ENCODE data around the gene SPATA9. TPM values are rescaled to one million over a fixed set of nuclear protein-coding genes. Genes with fewer than 3 reads are reported as not detected.

SPATA9 gene
- total RNA-seq, 1 experiment from 2014 or later = not detected

- Mint-ChIP-seq H3K9me3 (peaks cover 10 to 11% of the 10 kb centered on the region in 2 experiments; a peak in 4 of 5 replicates), H3K27me3 (ENCODE audit: low read depth) (peaks cover 3% of the 10 kb centered on the region; the same call in 1 of the 2 replicates), H3K4me1 (peaks cover 0 to 5% of the 10 kb centered on the region in 2 experiments; a peak in 1 of 4 replicates), H3K36me3 (ENCODE audit: insufficient read depth in 1 of 3, low read depth in 3 of 3) (peaks cover 7 to 14% (median 9%) of the 10 kb centered on the region in 3 experiments), H3K27ac (no peak overlapping the region), H3K4me3 (no peak overlapping the region)
- H2BK15ac ChIP-seq (ENCODE audit: low read depth, low read length) = no peak overlapping the region
- H3K79me2 ChIP-seq (ENCODE audit: insufficient read depth, low read length) = no peaks in the 10 kb centered on the region
- no peak overlapping the region for H4K91ac ChIP-seq (ENCODE audit: insufficient read length, low read depth, low read length)
- H3T11ph ChIP-seq (ENCODE audit: low read length) = no peak overlapping the region
- no peaks in the 10 kb centered on the region for H3K4me1 ChIP-seq (ENCODE audit: insufficient read depth, low read length)
- no peak overlapping the region for H2AK5ac ChIP-seq (ENCODE audit: insufficient read length, low read length)
- no peaks in the 10 kb centered on the region for H3K23me2 ChIP-seq (ENCODE audit: insufficient read length, low read depth, low read length, poor library complexity, severe bottlenecking)
- TF ChIP-seq, protein P1, sequence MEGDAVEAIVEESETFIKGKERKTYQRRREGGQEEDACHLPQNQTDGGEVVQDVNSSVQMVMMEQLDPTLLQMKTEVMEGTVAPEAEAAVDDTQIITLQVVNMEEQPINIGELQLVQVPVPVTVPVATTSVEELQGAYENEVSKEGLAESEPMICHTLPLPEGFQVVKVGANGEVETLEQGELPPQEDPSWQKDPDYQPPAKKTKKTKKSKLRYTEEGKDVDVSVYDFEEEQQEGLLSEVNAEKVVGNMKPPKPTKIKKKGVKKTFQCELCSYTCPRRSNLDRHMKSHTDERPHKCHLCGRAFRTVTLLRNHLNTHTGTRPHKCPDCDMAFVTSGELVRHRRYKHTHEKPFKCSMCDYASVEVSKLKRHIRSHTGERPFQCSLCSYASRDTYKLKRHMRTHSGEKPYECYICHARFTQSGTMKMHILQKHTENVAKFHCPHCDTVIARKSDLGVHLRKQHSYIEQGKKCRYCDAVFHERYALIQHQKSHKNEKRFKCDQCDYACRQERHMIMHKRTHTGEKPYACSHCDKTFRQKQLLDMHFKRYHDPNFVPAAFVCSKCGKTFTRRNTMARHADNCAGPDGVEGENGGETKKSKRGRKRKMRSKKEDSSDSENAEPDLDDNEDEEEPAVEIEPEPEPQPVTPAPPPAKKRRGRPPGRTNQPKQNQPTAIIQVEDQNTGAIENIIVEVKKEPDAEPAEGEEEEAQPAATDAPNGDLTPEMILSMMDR (conservative IDR thresholded peaks at IDR 0.05) = no peak
- no peak overlapping the region for H3K9ac ChIP-seq (ENCODE audit: extremely low read depth, insufficient read length, low read length)
- H3K23ac ChIP-seq (ENCODE audit: insufficient read length, low read depth, low read length) = no peak overlapping the region
- H3K27me3 ChIP-seq (ENCODE audit: insufficient read depth, low read length) = no peaks in the 10 kb centered on the region
- no peak overlapping the region for H3K4ac ChIP-seq (ENCODE audit: low read depth, low read length)
- H4K20me1 ChIP-seq (ENCODE audit: control insufficient read depth, insufficient read depth, insufficient read length) = no peaks in the 10 kb centered on the region
- H4K5ac ChIP-seq (ENCODE audit: insufficient read length, low read depth, low read length) = no peak overlapping the region
- H3K18ac ChIP-seq (ENCODE audit: insufficient read length, low read depth, low read length) = no peak overlapping the region
- no peak overlapping the region for H2BK5ac ChIP-seq (ENCODE audit: insufficient read length, low read length)
- H3K27ac ChIP-seq (ENCODE audit: insufficient read length, low read depth, low read length) = no peak overlapping the region
- H3K14ac ChIP-seq (ENCODE audit: insufficient read depth, low read length) = no peak overlapping the region
- no peaks in the 10 kb centered on the region for H3K79me1 ChIP-seq (ENCODE audit: insufficient read depth, low read depth, low read length, poor library complexity, severe bottlenecking)
- no peak overlapping the region for H2AFZ ChIP-seq (ENCODE audit: low read length)
- no peak overlapping the region for H3K4me2 ChIP-seq (ENCODE audit: insufficient read depth, insufficient read length, low read length)
- no peak for DNase-seq
- no peak overlapping the region for H2BK120ac ChIP-seq (ENCODE audit: low read depth, low read length, poor library complexity, severe bottlenecking)
- peaks cover 5% of the 10 kb centered on the region for H3K9me3 ChIP-seq (ENCODE audit: control insufficient read depth, low read depth, low read length)
- H2BK20ac ChIP-seq (ENCODE audit: low read depth, low read length, poor library complexity, severe bottlenecking) = no peak overlapping the region
- no CpG with 5 or more reads among the region's 3 CpGs for WGBS (ENCODE audit: extremely low coverage, insufficient read length, low lambda C conversion rate)
- H2BK12ac ChIP-seq (ENCODE audit: insufficient read length, low read depth, low read length) = no peak overlapping the region
- no peak overlapping the region for H3K56ac ChIP-seq (ENCODE audit: insufficient read length, low read depth, low read length)
- no peak overlapping the region for H4K8ac ChIP-seq (replicated peaks; ENCODE audit: insufficient read length, low read depth, low read length)
These were observed 48.7 kb downstream of the SPATA9 start for GRCh38 chr5:95634081-95634480.

Measured in H9 (cell line).